Activated CD8-positive, alpha-beta memory T cell treated with anti-CD3 and anti-CD28 coated beads for 24 hours (primary cell): ENCODE results near the gene PIK3C2B.

Source experiments
- DNase-seq: peaks from one replicate; pipeline ENCODE4 v3.0.0-alpha.2; 2020

The PIK3C2B gene

DNA sequence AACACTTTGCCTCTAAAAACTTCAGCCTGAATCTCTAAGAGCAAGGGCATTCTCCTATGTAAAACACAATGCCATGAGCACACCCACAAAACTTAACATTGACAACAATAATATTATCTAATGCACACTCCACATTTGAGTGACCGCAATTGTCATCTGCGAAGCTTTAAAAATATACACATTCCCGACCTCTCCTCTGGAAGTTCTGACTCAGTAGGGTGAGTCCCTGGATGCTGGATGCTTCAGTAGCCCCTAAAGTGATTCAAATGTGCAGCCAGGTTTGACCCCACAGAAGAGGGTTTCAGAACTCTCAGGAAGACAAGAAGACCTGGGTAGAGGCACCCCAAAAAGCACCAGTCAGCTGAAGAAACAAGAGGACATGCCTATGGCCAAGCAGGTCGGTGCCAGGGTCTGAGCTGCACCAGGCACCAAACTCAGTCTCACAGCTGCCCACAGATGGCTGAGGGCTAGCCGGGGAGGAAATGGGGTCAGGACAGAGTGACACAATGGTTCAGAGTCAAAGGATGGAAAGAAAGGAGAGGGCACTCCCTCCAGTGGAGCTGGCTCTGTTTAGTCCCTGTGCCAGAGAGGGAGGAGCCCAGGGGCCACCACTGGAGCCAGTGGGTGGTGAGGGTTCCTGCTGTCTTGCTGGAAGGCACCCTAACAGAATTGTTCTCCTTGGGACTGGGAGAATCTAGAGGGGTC is 17.4 kb downstream of the PIK3C2B start:
- no peak for DNase-seq

DNA sequence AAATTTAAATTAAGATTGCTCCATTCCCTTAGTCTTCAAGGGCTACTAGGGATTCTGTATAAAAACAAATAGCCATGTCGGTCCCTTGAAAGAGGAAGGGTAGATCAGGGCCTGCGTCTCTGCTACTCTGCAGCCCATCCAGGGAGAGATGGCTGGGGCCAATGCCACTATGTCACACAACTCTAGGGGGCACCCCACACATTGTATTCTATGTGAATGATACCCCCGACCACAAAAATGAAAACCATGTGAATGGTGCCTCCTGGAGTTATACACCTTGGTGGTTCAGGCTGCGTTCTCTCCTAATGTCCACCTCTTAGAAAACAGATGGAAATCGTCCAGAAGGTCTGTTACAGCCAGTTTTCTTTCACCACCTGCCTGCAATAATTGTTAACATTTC is 18.0 kb downstream of the PIK3C2B start:
- DNase-seq, result no peak

GRCh38 chr1:204475656-204476432 is 18.8 kb downstream of the PIK3C2B start:
- no peak for DNase-seq

DNA sequence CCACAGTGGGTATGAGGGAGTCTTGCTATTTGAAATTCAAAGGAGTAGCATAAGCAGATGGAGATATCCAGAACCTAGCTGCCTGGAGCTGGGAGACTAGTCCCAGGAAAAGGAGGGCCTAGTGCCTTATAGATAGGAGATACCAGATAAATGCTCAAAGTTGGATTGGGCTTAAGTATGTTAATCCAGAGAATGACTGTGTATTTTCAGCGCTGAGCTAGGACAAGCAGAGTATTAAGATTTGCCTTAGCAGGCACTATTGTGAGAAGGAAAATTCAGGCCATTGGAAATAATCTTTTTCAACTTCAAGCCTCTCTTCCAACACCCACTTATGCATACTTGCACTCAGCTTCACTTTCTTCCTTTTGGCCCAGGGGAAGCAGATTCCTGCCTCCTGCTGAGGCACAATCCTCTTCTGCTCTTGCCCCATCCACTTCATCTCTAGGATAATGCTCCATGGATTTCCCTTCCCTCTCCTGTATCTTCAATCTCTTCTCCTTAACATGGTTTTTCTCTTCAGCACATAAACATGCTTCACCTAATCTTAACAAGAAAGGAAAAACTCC is 21.1 kb downstream of the PIK3C2B start:
- DNase-seq, result no peak

GRCh38 chr1:204472660-204473059 is 21.9 kb downstream of the PIK3C2B start:
- DNase-seq, result no peak

GRCh38 chr1:204471687-204472086 is 22.9 kb downstream of the PIK3C2B start:
- no peak for DNase-seq

- DNase-seq, result no peak
Measured at GRCh38 chr1:204469304-204469703, 25.3 kb downstream of the PIK3C2B start.

DNA sequence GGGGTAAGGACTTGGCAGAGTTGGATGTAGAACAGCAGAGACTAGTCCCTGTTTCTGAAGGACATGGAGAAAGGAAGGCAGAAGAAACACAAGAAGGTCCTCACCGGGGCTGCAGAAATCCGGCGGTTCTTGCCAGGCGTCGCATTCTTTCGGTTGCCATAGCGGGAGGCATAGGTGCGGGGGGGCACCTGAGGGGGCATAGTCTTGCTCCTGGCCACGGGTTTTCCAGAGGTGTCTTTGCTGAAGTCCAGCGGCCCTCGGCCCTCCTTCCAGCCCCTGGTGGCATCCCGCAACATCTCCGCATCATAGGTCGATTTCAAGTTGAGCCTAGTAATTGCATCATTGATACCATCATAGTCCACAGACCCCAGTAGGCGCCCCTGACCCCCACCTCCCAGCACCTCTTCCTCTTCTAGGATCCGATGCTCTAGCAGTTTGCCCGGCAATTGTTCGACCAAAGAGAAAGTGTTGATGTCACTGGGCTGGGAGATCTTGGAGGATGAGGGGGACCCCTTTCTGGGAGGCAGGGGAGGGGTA is 25.8 kb downstream of the PIK3C2B start:
- no peak for DNase-seq

GRCh38 chr1:204468206-204468605 is 26.4 kb downstream of the PIK3C2B start:
- DNase-seq, result no peak

DNA sequence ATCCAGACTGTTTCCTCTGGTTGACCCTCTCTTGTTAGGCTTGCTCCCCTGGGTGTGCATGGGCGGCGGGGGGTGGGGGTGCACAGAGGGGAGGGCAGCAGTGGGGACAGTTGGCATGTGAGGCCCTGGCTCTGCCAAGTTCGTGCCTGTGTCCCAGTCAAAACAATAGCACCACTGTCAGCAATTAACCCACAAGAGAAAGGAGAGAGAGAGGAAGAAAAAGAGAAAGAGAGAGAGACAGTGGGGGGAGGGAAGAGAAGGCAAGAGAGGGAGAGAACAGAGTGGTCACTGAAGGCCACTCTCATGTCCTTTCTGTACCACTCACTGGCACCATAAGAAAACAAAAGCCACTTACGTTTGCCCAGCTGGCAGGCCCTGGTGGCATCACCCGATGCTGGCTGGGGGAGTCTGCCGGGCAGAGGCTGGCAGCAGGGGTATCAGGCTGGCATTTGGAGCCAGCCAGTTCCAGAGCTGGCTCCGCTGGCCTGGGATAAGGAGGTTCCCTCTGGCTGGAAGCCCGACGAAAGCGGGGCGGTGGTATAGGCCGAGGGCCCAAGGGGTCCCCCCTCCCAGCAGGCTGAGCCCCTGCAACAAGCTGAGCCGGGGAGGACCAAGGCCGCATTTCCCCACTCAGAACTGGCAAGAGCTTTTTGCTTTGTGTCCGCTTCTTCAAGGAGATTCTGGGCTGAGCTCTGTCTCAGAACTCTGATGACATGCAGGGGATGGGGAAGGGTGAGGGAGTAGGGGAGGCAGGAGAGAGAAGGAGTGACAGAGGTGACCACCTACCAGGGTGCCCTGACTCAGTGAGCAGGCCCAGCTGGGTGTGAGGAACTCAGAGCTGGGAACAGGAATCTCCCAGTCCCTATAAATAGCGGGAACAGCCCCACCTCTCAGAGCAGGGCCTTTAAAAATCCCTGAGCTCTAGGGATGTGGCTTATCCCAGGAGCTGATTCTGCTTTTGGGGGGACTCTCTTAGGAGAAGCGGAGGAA is 27.9 kb downstream of the PIK3C2B start:
- no peak for DNase-seq

GRCh38 chr1:204465546-204466415 is 28.8 kb downstream of the PIK3C2B start:
- DNase-seq, result no peak

GRCh38 chr1:204464701-204465100 is 29.9 kb downstream of the PIK3C2B start:
- DNase-seq, result no peak

DNA sequence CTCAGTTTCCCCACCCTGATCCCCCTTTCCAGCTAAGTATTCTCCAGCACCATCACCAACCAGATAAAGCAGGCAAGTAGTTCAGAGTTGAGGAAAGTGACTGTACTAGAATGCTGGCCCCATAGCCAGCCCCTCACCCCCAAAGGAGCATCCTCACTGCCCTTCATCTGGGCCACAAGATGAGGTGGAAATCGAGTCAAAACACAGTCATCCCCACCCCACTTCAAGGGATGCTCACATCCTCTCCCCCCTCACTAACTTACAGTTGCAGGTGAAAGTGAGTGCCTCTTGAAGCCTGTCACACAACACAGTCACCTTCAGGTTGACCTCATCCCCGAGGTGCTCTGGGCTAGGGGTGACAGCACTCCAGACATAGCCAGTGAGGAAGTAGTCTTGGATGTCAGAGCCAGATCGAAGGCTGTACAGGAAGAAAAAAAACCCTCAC is 30.4 kb downstream of the PIK3C2B start:
- no peak for DNase-seq

- DNase-seq, result no peak
Measured at GRCh38 chr1:204463125-204464060, 31.2 kb downstream of the PIK3C2B start.

DNA sequence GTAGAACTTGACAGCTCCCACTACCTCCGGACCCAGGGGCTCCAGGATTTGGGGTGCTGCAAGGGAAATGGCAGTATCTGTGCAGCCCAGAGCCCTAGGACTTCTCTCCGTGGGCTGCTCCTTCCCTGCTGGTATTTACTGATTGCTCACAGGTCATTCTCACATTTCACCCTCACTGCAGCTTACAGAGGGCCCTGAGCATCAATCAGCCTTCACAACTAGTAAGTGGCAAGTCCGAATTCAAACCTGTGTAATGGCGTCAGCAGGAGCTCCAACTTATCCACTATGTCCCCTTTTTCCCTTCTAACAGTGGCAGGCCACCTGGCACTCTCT is 32.4 kb downstream of the PIK3C2B start:
- DNase-seq, result no peak

GRCh38 chr1:204461331-204462228 is 33.0 kb downstream of the PIK3C2B start:
- no peak for DNase-seq

- DNase-seq, result no peak
Measured at GRCh38 chr1:204460346-204460745, 34.3 kb downstream of the PIK3C2B start.

DNA sequence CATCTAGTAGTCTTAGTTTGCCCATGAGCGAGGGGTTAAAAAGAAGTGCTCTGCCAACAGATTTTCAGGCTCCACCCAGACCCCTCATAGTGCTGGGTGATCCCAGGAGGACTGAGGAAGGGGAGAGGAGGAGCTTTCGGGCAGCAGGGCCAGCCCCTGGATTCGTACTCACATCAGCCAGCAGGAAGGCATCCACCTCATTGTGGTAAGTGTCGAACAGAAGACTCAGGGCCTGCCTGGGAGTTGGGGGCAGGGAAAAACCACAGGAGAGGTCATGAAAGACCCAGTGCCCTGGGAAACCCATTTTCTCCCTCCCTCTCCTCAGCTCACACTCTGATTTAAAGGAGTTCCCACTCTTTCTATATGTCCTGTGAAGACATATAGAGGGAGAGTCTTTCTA is 34.9 kb downstream of the PIK3C2B start:
- no peak for DNase-seq

DNA sequence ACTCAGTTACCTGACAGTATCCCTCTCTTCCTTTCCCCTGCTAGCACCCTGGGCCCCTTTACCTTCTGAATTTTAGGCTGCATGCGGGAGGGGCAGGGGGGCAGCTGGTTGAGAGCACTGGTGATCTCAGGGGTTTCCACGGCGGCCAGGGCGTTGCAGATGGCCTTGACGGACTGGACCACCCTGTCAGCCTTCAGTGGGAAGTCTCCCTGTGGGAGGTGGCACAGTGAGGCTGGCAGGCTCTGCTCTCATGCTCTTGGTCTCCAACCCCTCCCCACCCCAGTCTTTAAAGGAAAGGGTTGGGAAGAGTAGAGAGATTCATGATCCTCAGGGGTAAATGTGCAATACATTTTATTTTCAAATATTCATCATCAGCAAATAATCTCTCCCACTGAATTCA is 36.9 kb downstream of the PIK3C2B start:
- DNase-seq, result no peak
